HepG2 (cell line): ENCODE data around the gene H1-8. TPM values are rescaled to one million over a fixed set of nuclear protein-coding genes. Genes with fewer than 3 reads are reported as not detected.

Experiments used
- ADNP ChIP-seq: sonication (generic); formaldehyde crosslinking; IDR thresholded peaks from 2 replicates; pipeline ENCODE4 v1.4.0; 2020; ENCODE audit warnings: missing genetic modification reagents
- AHR ChIP-seq: IDR thresholded peaks from 2 replicates; pipeline ENCODE4 v1.6.1; 2018; ENCODE audit warnings: missing genetic modification reagents, missing compliant biosample characterization
- AKAP8 ChIP-seq: sonication (generic); formaldehyde crosslinking; IDR thresholded peaks from 2 replicates; pipeline ENCODE4 v1.5.1; 2020; ENCODE audit warnings: mild to moderate bottlenecking, missing genetic modification reagents
- ARID3A ChIP-seq: IDR thresholded peaks from 2 replicates; pipeline ENCODE4 v1.6.1; 2012; ENCODE audit warnings: low read depth, low read length, improper control_type of control experiment
- BCL3 ChIP-seq: sonication (generic); formaldehyde crosslinking; IDR thresholded peaks from 2 replicates; pipeline ENCODE4 v1.5.1; 2020; ENCODE audit warnings: mild to moderate bottlenecking, missing genetic modification reagents, moderate library complexity
- BRD4 ChIP-seq: sonication (generic); formaldehyde crosslinking; IDR thresholded peaks from 2 replicates; pipeline ENCODE4 v1.4.0; 2020; ENCODE audit warnings: missing genetic modification reagents
- ELF4 ChIP-seq: sonication (generic); formaldehyde crosslinking; IDR thresholded peaks from 2 replicates; pipeline ENCODE4 v1.5.0; 2020; ENCODE audit warnings: missing genetic modification reagents, mild to moderate bottlenecking, moderate library complexity, borderline replicate concordance
- FOXC1 ChIP-seq: sonication (generic); formaldehyde crosslinking; IDR thresholded peaks from 2 replicates; pipeline ENCODE4 v1.8.0; 2022; ENCODE audit warnings: mild to moderate bottlenecking, missing genetic modification reagents, borderline replicate concordance
- HES4 ChIP-seq: sonication (generic); formaldehyde crosslinking; IDR thresholded peaks from 2 replicates; pipeline ENCODE4 v1.9.0; 2021; ENCODE audit warnings: mild to moderate bottlenecking, missing genetic modification reagents, borderline replicate concordance
- HMG20B ChIP-seq: conservative IDR thresholded peaks from 2 replicates; pipeline ENCODE4 v1.6.1; 2016; ENCODE audit warnings: missing genetic modification reagents, missing compliant biosample characterization
- KDM4B ChIP-seq: sonication (generic); formaldehyde crosslinking; IDR thresholded peaks from 2 replicates; pipeline ENCODE4 v1.4.0; 2020; ENCODE audit warnings: missing genetic modification reagents
- MATR3 ChIP-seq: sonication (generic); formaldehyde crosslinking; IDR thresholded peaks from 2 replicates; pipeline ENCODE4 v1.4.0; 2020; ENCODE audit warnings: missing genetic modification reagents
- SP140L ChIP-seq: sonication (generic); formaldehyde crosslinking; IDR thresholded peaks from 2 replicates; pipeline ENCODE4 v1.4.0; 2020; ENCODE audit warnings: missing genetic modification reagents, borderline replicate concordance
- SRY ChIP-seq: sonication (generic); formaldehyde crosslinking; IDR thresholded peaks from 2 replicates; pipeline ENCODE4 v1.8.0; 2022; ENCODE audit warnings: mild to moderate bottlenecking, missing genetic modification reagents
- TEAD3 ChIP-seq: optimal IDR thresholded peaks from 2 replicates; pipeline ENCODE3; 2016; ENCODE audit warnings: borderline replicate concordance
- XRCC5 ChIP-seq: fragments of 200-400 bp; formaldehyde crosslinking; optimal IDR thresholded peaks from 2 replicates; pipeline ENCODE3; 2017; ENCODE audit warnings: mild to moderate bottlenecking, low read length
- YY1 ChIP-seq: IDR thresholded peaks from 2 replicates; pipeline ENCODE4 v1.6.1; 2011; ENCODE audit warnings: low read length, low read depth, moderate library complexity, mild to moderate bottlenecking; ENCODE audit not compliant: insufficient read depth, insufficient replicate concordance
- ZBTB42 ChIP-seq: sonication (generic); formaldehyde crosslinking; IDR thresholded peaks from 2 replicates; pipeline ENCODE4 v1.5.0; 2020; ENCODE audit warnings: mild to moderate bottlenecking, missing genetic modification reagents
- ZNF263 ChIP-seq: sonication (generic); formaldehyde crosslinking; IDR thresholded peaks from 2 replicates; pipeline ENCODE4 v1.4.0; 2020; ENCODE audit warnings: missing genetic modification reagents
- ZNF549 ChIP-seq: sonication (generic); formaldehyde crosslinking; IDR thresholded peaks from 2 replicates; pipeline ENCODE4 v1.5.0; 2020; ENCODE audit warnings: missing genetic modification reagents
- ZNF576 ChIP-seq: sonication (generic); formaldehyde crosslinking; IDR thresholded peaks from 2 replicates; pipeline ENCODE4 v1.4.0; 2020; ENCODE audit warnings: mild to moderate bottlenecking, missing genetic modification reagents
- ZNF616 ChIP-seq: sonication (generic); formaldehyde crosslinking; IDR thresholded peaks from 2 replicates; pipeline ENCODE4 v1.5.0; 2020; ENCODE audit warnings: low read depth, mild to moderate bottlenecking, missing genetic modification reagents
- polyA plus RNA-seq, 8 experiments: library from polyadenylated mRNA; depleted of rRNA in 3 of 8; stranded (reverse) in 7 of 8; unstranded in 1 of 8; fragments of >200 nt; fragmentation: Illumina TruSeq in 4 of 8; extraction: Trizol in 4 of 8; gene quantifications; 2 replicates each; pipeline versions ENCODE4 v1.2.1 to v1.2.3, GENCODE V29; 2011 to 2016; ENCODE audit warnings: low read depth in 4 of 8, missing spikeins in 1 of 8, mixed read lengths in 1 of 8; ENCODE audit not compliant: insufficient read depth in 1 of 8
- total RNA-seq, 5 experiments: library from RNA; depleted of rRNA; stranded (reverse); fragments of >200 nt; fragmentation: Illumina TruSeq; extraction: Trizol; gene quantifications; 2 replicates each; pipeline ENCODE4 v1.2.3, GENCODE V29; 2016; ENCODE audit warnings: low read depth in 1 of 5

Gene H1-8
- total and polyA plus RNA-seq, 2 of the 13 experiments (the other 11 are each of a cell fraction or from before 2014, with no cell fraction given), result 0.08 TPM; not detected in 1

GRCh38 chr3:129593230-129593594, 50.2 kb downstream of the H1-8 start (continued):
- TF ChIP-seq SRY (CRISPR knock-in tag) (0 out of 2 replicates have a peak, but pooled peaks have one; percentile 44), FOXC1 (CRISPR knock-in tag) (peak; percentile 73; the same call in 1 of the 2 replicates), ZNF576 (0 out of 2 replicates have a peak, but pooled peaks have one; percentile 41), XRCC5 (no peak), BRD4 (CRISPR knock-in tag) (peak; percentile 25; the same call in 1 of the 2 replicates), ELF4 (CRISPR knock-in tag) (no peak), ARID3A (no peak), ZBTB42 (CRISPR knock-in tag) (0 out of 2 replicates have a peak, but pooled peaks have one; percentile 42), ZNF263 (CRISPR knock-in tag) (peak; percentile 76), MATR3 (CRISPR knock-in tag) (no peak), ZNF549 (CRISPR knock-in tag) (no peak), KDM4B (CRISPR knock-in tag) (no peak), AHR (CRISPR knock-in tag) (no peak), YY1 (no peak), ADNP (CRISPR knock-in tag) (0 out of 2 replicates have a peak, but pooled peaks have one; percentile 42), HES4 (CRISPR knock-in tag) (0 out of 2 replicates have a peak, but pooled peaks have one; percentile 4), TEAD3 (CRISPR knock-in tag) (no peak), BCL3 (CRISPR knock-in tag) (0 out of 2 replicates have a peak, but pooled peaks have one; percentile 38), HMG20B (no peak), SP140L (CRISPR knock-in tag) (no peak), ZNF616 (no peak), AKAP8 (CRISPR knock-in tag) (no peak)
